ENCODE data around the gene PALB2. TPM values are rescaled to one million over a fixed set of nuclear protein-coding genes. Genes with fewer than 3 reads are reported as not detected.

Gene PALB2
- total and polyA plus RNA-seq, 2 of the 8 experiments (the other 6 are each of a cell fraction or from before 2014, with no cell fraction given) = 12.5 to 33.1 TPM

DNA sequence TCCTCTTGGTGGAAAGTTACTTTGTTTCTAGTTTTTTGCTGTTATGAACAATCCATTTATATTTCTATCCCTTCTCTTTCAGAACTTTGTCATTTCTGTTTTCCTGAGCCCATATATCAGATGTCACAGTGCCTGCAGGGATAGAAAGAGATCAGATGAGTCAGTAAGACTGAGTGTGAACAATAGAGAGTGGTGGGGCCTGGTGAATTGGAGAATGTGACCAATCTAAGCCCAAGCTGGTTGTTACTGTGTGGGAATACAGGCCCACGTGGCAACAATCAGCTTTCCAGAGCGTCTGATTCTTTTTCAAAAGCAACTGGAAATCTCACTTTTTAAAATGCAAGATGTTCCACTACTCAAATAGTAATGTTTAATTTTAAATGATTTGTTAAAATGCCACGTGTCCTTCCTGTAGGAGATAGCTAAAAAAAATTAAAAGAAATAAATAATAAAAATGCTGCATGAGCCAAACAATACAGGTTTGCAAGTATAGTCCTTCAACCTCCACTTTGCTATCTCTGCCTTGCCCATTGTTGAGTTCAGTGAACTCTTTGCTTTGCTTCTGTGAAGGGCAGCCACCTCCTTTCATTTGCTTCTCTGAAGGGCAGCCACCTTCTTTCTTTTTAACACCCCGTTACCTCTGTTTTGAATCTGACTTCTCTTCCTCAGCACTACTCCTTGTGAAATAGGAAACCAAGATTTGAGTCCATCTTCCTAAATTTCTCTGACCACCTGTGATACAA, 9.7 kb upstream of the PALB2 start:
- Histone ChIP-seq H3K27me3 (replicated peaks in 1 of 4; ENCODE audit: control insufficient read depth in 3 of 4, extremely low read depth in 1 of 4, insufficient read depth in 3 of 4, low read length in 3 of 4) (no peaks in the 10 kb centered on the region), H3K79me1 (ENCODE audit: low read depth, low read length) (no peaks in the 10 kb centered on the region), H3K9me3 (ENCODE audit: insufficient read depth in 2 of 2, low read depth in 1 of 2, low read length in 1 of 2) (no peaks in the 10 kb centered on the region), H4K20me1 (replicated peaks in 1 of 2; ENCODE audit: control insufficient read depth in 1 of 2, insufficient read depth in 2 of 2, low read length in 2 of 2) (peaks cover 0 to 5% of the 10 kb centered on the region in 2 experiments), H2BK15ac (ENCODE audit: low read length) (no peak overlapping the region), H3K27ac (ENCODE audit: low read depth, low read length) (no peak overlapping the region), H2AK5ac (ENCODE audit: low read depth, low read length) (no peak overlapping the region), H4K8ac (ENCODE audit: extremely low read depth, insufficient read depth, low read length) (no peak overlapping the region), H2BK12ac (ENCODE audit: low read depth, low read length) (no peak overlapping the region), H4K5ac (ENCODE audit: insufficient read length, low read depth, low read length) (no peak overlapping the region), H2BK5ac (ENCODE audit: low read depth, low read length) (no peak overlapping the region), H2BK120ac (replicated peaks; ENCODE audit: low read depth, low read length) (no peak overlapping the region), H3K79me2 (ENCODE audit: control insufficient read depth in 1 of 2, insufficient read depth in 2 of 2, low read length in 2 of 2) (peaks cover 0 to 41% of the 10 kb centered on the region in 2 experiments; a peak in 2 of 4 replicates), H3K23ac (ENCODE audit: insufficient read length) (no peak overlapping the region), H3K4me1 (replicated peaks in 1 of 4; ENCODE audit: control insufficient read depth in 3 of 4, insufficient read depth in 4 of 4, low read length in 3 of 4) (no peaks in the 10 kb centered on the region), H3K36me3 (ENCODE audit: control insufficient read depth in 2 of 4, insufficient read depth in 4 of 4, low read length in 3 of 4) (peaks cover 0 to 9% (median 2%) of the 10 kb centered on the region in 4 experiments; a peak in 4 of 8 replicates), H3K56ac (replicated peaks; ENCODE audit: insufficient read length, low read depth, low read length) (no peak overlapping the region), H3K9ac (replicated peaks in 1 of 4; ENCODE audit: extremely low read depth in 1 of 4, low read depth in 3 of 4, low read length in 3 of 4) (no peak overlapping the region), H2AFZ (ENCODE audit: low read length) (no peak overlapping the region), H2BK20ac (ENCODE audit: low read length) (no peak overlapping the region), H3K14ac (ENCODE audit: insufficient read length) (no peak overlapping the region), H4K91ac (replicated peaks; ENCODE audit: insufficient read length, low read length) (no peak overlapping the region), H3K23me2 (ENCODE audit: low read depth, low read length) (no peaks in the 10 kb centered on the region), H3K4me2 (ENCODE audit: insufficient read depth in 1 of 2, low read depth in 2 of 2, low read length in 2 of 2) (no peak overlapping the region), H3K18ac (ENCODE audit: extremely low read depth, low read length) (no peak overlapping the region), H3K4me3 (ENCODE audit: extremely low read depth in 1 of 4, insufficient read depth in 2 of 4, low read depth in 3 of 4, low read length in 4 of 4) (no peak overlapping the region), H3K4ac (replicated peaks; ENCODE audit: insufficient read length, low read depth, low read length) (no peak overlapping the region)
- POLR2A ChIA-PET (ENCODE audit: partially characterized antibody) = interaction anchor here (0.8 to 2.1 kb wide), 4 partner anchors 10 to 93 kb away, joined by 3 to 6 read pairs (median 3); partner anchors contain the start of genes DCTN5, PALB2 and UBFD1
- 89% methylated on average over 4 of the region's 4 CpGs; no CpG with 5 or more reads in 1 of the 2 experiments for WGBS, 2 experiments (ENCODE audit: extremely low coverage in 1 of 2, insufficient coverage in 1 of 2, insufficient read length in 1 of 2, insufficient replicate concordance in 2 of 2, low coverage in 1 of 2, low lambda C conversion rate in 2 of 2, missing lambda C conversion rate in 1 of 2)
- no peak for FAIRE-seq
- CTCF ChIA-PET (ENCODE audit: partially characterized antibody) = interaction anchor here (1.4 kb wide), 1 partner anchor 54 kb away, joined by 4 read pairs; the partner anchor contains the start of gene NDUFAB1
- no peak for TF ChIP-seq CHD1 (IDR thresholded peaks at IDR 0.05; ENCODE audit: low read depth, low read length)
- no peak for DNase-seq (ENCODE audit: low read depth in 1 of 2, low spot score in 2 of 2)

Data from H1 (cell line).